K562 (cell line): ENCODE measurements around the gene KLHL41. TPM values are rescaled to one million over a fixed set of nuclear protein-coding genes. Genes with fewer than 3 reads are reported as not detected.
A peak's percentile ranks its signal among the peaks of the same experiment; 100 is the strongest.
"Not testable (repeated sequence)": the region's sequence is repeated elsewhere in the genome, so short reads cannot be mapped to it uniquely, and the experiment has no call there.

Experiments used
- ATAC-seq: fragments of 200-7000 bp; cut with Tn5 transposase; 3 replicates; pipeline ENCODE4 v1.9.1; 2020; ENCODE audit warnings: moderate library complexity
- BruUV-seq: library from RNA; stranded (reverse); fragments of 400-500 nt; replicated peaks from 2 replicates; lab custom pipeline; 2021; lab: Mats Ljungman, UMichigan
- CTCF ChIA-PET: fragments of 300-600 bp; formaldehyde crosslinking; extraction: SDS; loops from one replicate; lab custom pipeline; 2021; ENCODE audit warnings: low intra/inter-chr PET ratio; lab: Yijun Ruan, JAX
- POLR2A ChIA-PET: fragments of 300-600, 350-650 bp; sonication (Branson Sonifier 250); formaldehyde crosslinking; extraction: SDS; loops from one replicate; lab custom pipeline; 2021; ENCODE audit warnings: antibody characterized with exemption, inconsistent platforms; lab: Yijun Ruan, JAX
- DNase-seq, 4 experiments: peaks; one replicate each; pipeline versions ENCODE4 v3.0.0 to v3.0.0-alpha.2; 2011 to 2018; ENCODE audit warnings: low spot score in 3 of 4, mixed read lengths in 3 of 4; ENCODE audit errors: extremely low read depth in 1 of 4
- FAIRE-seq: peaks from 2 replicates; lab custom pipeline; 2011; peaks lifted over from hg19 to GRCh38; lab: Jason Lieb, UNC
- H2AFZ ChIP-seq: 2 replicates; pipeline ENCODE4 v1.6.0; 2011; ENCODE audit warnings: low read depth, low read length, control low read depth, inconsistent platforms
- H3K27ac ChIP-seq: fragments of 200-600 bp; 3 replicates; pipeline ENCODE4 v1.8.0; 2011; ENCODE audit warnings: low read depth, mild to moderate bottlenecking, control low read depth, inconsistent platforms, low read length, moderate library complexity, mixed read lengths; ENCODE audit errors: extremely low read depth
- H3K27me3 ChIP-seq, 2 experiments: fragments of 300-600 bp in 1 of 2; 2 replicates in 1 of 2; 3 replicates in 1 of 2; pipeline versions ENCODE4 v1.6.0 to v1.8.0; 2011; ENCODE audit warnings: inconsistent platforms in 2 of 2, low read length in 2 of 2, mild to moderate bottlenecking in 1 of 2, mixed read lengths in 1 of 2, moderate library complexity in 1 of 2; ENCODE audit not compliant: control insufficient read depth in 2 of 2, insufficient read depth in 2 of 2
- H3K36me3 ChIP-seq: fragments of 300-600 bp; 3 replicates; pipeline ENCODE4 v1.8.0; 2011; ENCODE audit warnings: mild to moderate bottlenecking, low read length, inconsistent platforms; ENCODE audit not compliant: control insufficient read depth, insufficient read depth
- H3K4me1 ChIP-seq, 2 experiments: fragments of 200-600 bp in 1 of 2; replicated peaks in 1 of 2; 2 replicates in 1 of 2; 3 replicates in 1 of 2; pipeline versions ENCODE4 v1.5.1 to v1.8.0; 2011; ENCODE audit warnings: inconsistent platforms in 2 of 2, low read length in 2 of 2, mild to moderate bottlenecking in 1 of 2, mixed read lengths in 1 of 2, moderate library complexity in 1 of 2; ENCODE audit not compliant: control insufficient read depth in 2 of 2, insufficient read depth in 2 of 2
- H3K4me2 ChIP-seq: 2 replicates; pipeline ENCODE4 v1.6.1; 2011; ENCODE audit warnings: low read length, control low read depth, inconsistent platforms, mixed read lengths; ENCODE audit not compliant: insufficient read depth
- H3K4me3 ChIP-seq: fragments of 200-600 bp; sonication (generic), shearing (Covaris generic); 2 replicates; pipeline ENCODE4 v1.5.1; 2016; ENCODE audit warnings: control low read depth, inconsistent platforms
- H3K79me2 ChIP-seq: fragments of 200-600 bp; 3 replicates; pipeline ENCODE4 v1.8.0; 2011; ENCODE audit warnings: low read length, inconsistent platforms; ENCODE audit not compliant: control insufficient read depth, insufficient read depth
- H3K9ac ChIP-seq, 2 experiments: 2 replicates each; pipeline versions ENCODE4 v1.6.0 to v1.6.1; 2011; ENCODE audit warnings: low read depth in 2 of 2, low read length in 2 of 2, control low read depth in 1 of 2, inconsistent platforms in 1 of 2, mild to moderate bottlenecking in 1 of 2, mixed read lengths in 1 of 2; ENCODE audit not compliant: insufficient read depth in 1 of 2
- H3K9me1 ChIP-seq: one replicate; pipeline ENCODE4 v1.6.0; 2011; ENCODE audit warnings: inconsistent platforms, mild to moderate bottlenecking, low read length, moderate library complexity; ENCODE audit not compliant: control insufficient read depth, insufficient read depth
- H3K9me3 ChIP-seq: replicated peaks from 2 replicates; pipeline ENCODE4 v1.5.1; 2011; ENCODE audit warnings: low read depth, low read length, inconsistent platforms; ENCODE audit not compliant: control insufficient read depth, insufficient read depth
- H4K20me1 ChIP-seq: replicated peaks from 2 replicates; pipeline ENCODE4 v1.6.1; 2011; ENCODE audit warnings: low read length, inconsistent platforms, mixed read lengths; ENCODE audit not compliant: control insufficient read depth, insufficient read depth
- ARID1B ChIP-seq: fragments of 450-650 bp; IDR thresholded peaks from 2 replicates; pipeline ENCODE4 v1.6.1; 2016; ENCODE audit warnings: antibody characterized with exemption, mild to moderate bottlenecking, inconsistent platforms
- CBFA2T2 ChIP-seq: fragments of 450-650 bp; conservative IDR thresholded peaks from 2 replicates; pipeline ENCODE4 v1.6.1; 2017; ENCODE audit warnings: mild to moderate bottlenecking
- KDM1A ChIP-seq, 2 experiments: fragments of 450-650 bp; IDR thresholded peaks; 2 replicates each; pipeline ENCODE4 v1.6.1; 2016; ENCODE audit warnings: mild to moderate bottlenecking in 2 of 2
- MAX ChIP-seq: sonication (generic); formaldehyde crosslinking; IDR thresholded peaks from 2 replicates; pipeline ENCODE4 v1.9.0; 2022; ENCODE audit warnings: mild to moderate bottlenecking, missing genetic modification reagents
- MGA ChIP-seq: fragments of 450-650 bp; IDR thresholded peaks from 2 replicates; pipeline ENCODE4 v1.6.1; 2016; ENCODE audit warnings: mild to moderate bottlenecking, moderate library complexity
- MNT ChIP-seq, 2 experiments: fragments of 450-650 bp; conservative IDR thresholded peaks; 2 replicates each; pipeline ENCODE4 v1.6.1; 2017; ENCODE audit warnings: mild to moderate bottlenecking in 2 of 2, moderate library complexity in 2 of 2
- NCOR1 ChIP-seq: fragments of 450-650 bp; IDR thresholded peaks from 2 replicates; pipeline ENCODE4 v1.6.1; 2016; ENCODE audit warnings: mild to moderate bottlenecking, moderate library complexity
- SMARCE1 ChIP-seq: fragments of 450-650 bp; IDR thresholded peaks from 2 replicates; pipeline ENCODE4 v1.7.1; 2016; ENCODE audit warnings: mild to moderate bottlenecking
- TAL1 ChIP-seq: fragments of 450-650 bp; IDR thresholded peaks from 2 replicates; pipeline ENCODE4 v1.6.1; 2016; ENCODE audit warnings: mild to moderate bottlenecking
- TRIM24 ChIP-seq, 2 experiments: fragments of 450-650 bp; IDR thresholded peaks; 2 replicates each; pipeline ENCODE4 v1.6.1; 2016
- WGBS: fragments of 100-300 bp; shearing (Covaris generic); methylation state at CpG from one replicate; pipeline ENCODE4 v1.1.6; 2016; ENCODE audit warnings: low coverage, mixed read lengths; ENCODE audit not compliant: insufficient coverage; ENCODE audit errors: missing lambda C conversion rate; 5-methylcytosine and 5-hydroxymethylcytosine counted together
- in situ Hi-C: fragments of 300-500 bp; cut with MboI; formaldehyde crosslinking; loops from 4 replicates; pipeline ENCODE4 v1.15.0; 2018; ENCODE audit warnings: inconsistent platforms, mixed read lengths
- intact Hi-C: fragments of 100-400 bp; cut with micrococcal nuclease; formaldehyde crosslinking; loops from 2 replicates; pipeline ENCODE4 v1.14.2; 2022
- polyA plus RNA-seq, 8 experiments: library from polyadenylated mRNA; depleted of rRNA in 4 of 8; stranded (reverse) in 5 of 8; unstranded in 3 of 8; fragments of >200 nt; fragmentation: Nextera tagmentation in 2 of 8; fragmentation: Illumina TruSeq in 1 of 8; extraction: Ambion mirVana in 2 of 8; extraction: Trizol in 1 of 8; gene quantifications; 2 replicates each; pipeline versions ENCODE4 v1.2.1 to v1.2.3, GENCODE V29; 2011 to 2014; ENCODE audit warnings: inconsistent platforms in 1 of 8, missing spikeins in 1 of 8
- total RNA-seq, 7 experiments: library from RNA; depleted of rRNA in 6 of 7; stranded (reverse); fragments of >200 nt in 6 of 7; fragmentation: Illumina TruSeq in 2 of 7; extraction: Trizol in 2 of 7; gene quantifications; 2 replicates each; pipeline versions ENCODE4 v1.2.1 to v1.2.3, GENCODE V29; 2011 to 2021; ENCODE audit warnings: low replicate concordance in 1 of 7

KLHL41 gene
- total and polyA plus RNA-seq, 9 of the 15 experiments (the other 6 are each of a cell fraction or from before 2014, with no cell fraction given) = 0.05 to 1.5 (median 0.09) TPM

GRCh38 chr2:169574539-169574938 lies 65.0 kb downstream of the KLHL41 start:
- H4K20me1 ChIP-seq, ATAC-seq, H3K4me2 ChIP-seq, CTCF ChIA-PET, H3K27me3 ChIP-seq, DNase-seq, H3K9me1 ChIP-seq, H3K9ac ChIP-seq, H3K4me3 ChIP-seq, H3K27ac ChIP-seq, H3K9me3 ChIP-seq, in situ Hi-C loops, FAIRE-seq, BruUV-seq, H2AFZ ChIP-seq: not testable (repeated sequence)
- WGBS = 33% methylated on average over 4 of the region's 5 CpGs
- H3K36me3 ChIP-seq = peaks cover 13% of the 10 kb centered on the region
- peaks cover 4 to 18% of the 10 kb centered on the region in 2 experiments; a peak in 4 of 5 replicates for H3K4me1 ChIP-seq
- intact Hi-C loops = loop anchor here (5.0 to 10.0 kb wide), 2 partner anchors 98 to 350 kb away; no protein-coding TSS in a partner anchor
- POLR2A ChIA-PET = interaction anchor here (3.4 kb wide), 1 partner anchor 13 kb away, joined by 17 read pairs; no protein-coding TSS in a partner anchor
- H3K79me2 ChIP-seq = peaks cover 41% of the 10 kb centered on the region
- TF ChIP-seq MNT (conservative IDR thresholded peaks at IDR 0.05) (peak in 1 of 2 experiments; percentile 43; a peak in 2 of 4 replicates), CBFA2T2 (peak; percentile 76), MAX (CRISPR knock-in tag) (0 out of 2 replicates have a peak, but pooled peaks have one; percentile 20), MGA (peak; percentile 16; the same call in 1 of the 2 replicates), ARID1B (peak; percentile 34; the same call in 1 of the 2 replicates), NCOR1 (peak; percentile 25; the same call in 1 of the 2 replicates), SMARCE1 (0 out of 2 replicates have a peak, but pooled peaks have one; percentile 19), TRIM24 (IDR thresholded peaks at IDR 0.05) (peak; percentile 58 to 65; a peak in 3 of 4 replicates), KDM1A (IDR thresholded peaks at IDR 0.05) (peak; percentile 14 to 33; a peak in 1 of 4 replicates), TAL1 (peak; percentile 60; the same call in 1 of the 2 replicates)
